ENCODE data around the gene NCKAP5L. TPM values are rescaled to one million over a fixed set of nuclear protein-coding genes. Genes with fewer than 3 reads are reported as not detected.

Gene NCKAP5L
- total and polyA plus RNA-seq, 9 donors = 2.5 to 27.3 (median 21.1) TPM

GRCh38 chr12:49806321-49806813, 21.8 kb downstream of the NCKAP5L start:
- Histone ChIP-seq H3K27me3 (no peaks in the 10 kb centered on the region), H3K4me3 (no peak overlapping the region), H3K27ac (no peak overlapping the region), H3K9me3 (no peaks in the 10 kb centered on the region), H3K4me1 (ENCODE audit: insufficient read depth) (peaks cover 18% of the 10 kb centered on the region), H3K36me3 (no peaks in the 10 kb centered on the region)
- intact Hi-C loops (cut with DNase I) = no loop called here
- 78 to 82% (median 80%) methylated on average over 7 of the region's 7 CpGs for WGBS, 3 donors
- peak in 1 of 5 donors; percentile 13 for DNase-seq
- TF ChIP-seq EP300 (IDR thresholded peaks at IDR 0.05) = no peak
- no peak for TF ChIP-seq CTCF (IDR thresholded peaks at IDR 0.05)
- TF ChIP-seq POLR2A (IDR thresholded peaks at IDR 0.05) = no peak

DNA sequence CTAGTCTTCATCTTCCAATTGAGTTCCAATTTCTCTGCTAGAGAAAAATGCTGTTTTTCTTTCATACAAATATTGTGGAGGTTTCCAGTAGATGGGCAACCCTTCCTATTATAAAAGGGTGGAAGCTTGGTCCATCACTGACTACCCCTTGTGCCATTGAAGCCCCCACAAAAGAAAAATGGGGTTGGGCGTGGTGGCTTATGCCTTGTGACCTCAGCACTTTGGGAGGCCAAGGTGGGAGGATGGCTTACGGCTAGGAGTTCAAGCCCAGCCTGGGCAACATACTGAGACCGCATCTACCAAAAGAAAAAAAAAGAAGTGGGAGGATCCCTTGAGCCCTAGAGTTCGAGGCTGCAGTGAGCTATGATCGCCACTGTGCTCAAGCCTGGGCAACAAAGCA, 22.8 kb downstream of the NCKAP5L start:
- DNase-seq = peak in 2 of 5 donors; percentile 1 to 5
- intact Hi-C loops (cut with DNase I) = no loop called here
- H3K4me3 ChIP-seq = no peak overlapping the region
- H3K36me3 ChIP-seq = no peaks in the 10 kb centered on the region
- TF ChIP-seq EP300 (IDR thresholded peaks at IDR 0.05) (no peak), POLR2A (IDR thresholded peaks at IDR 0.05) (no peak), CTCF (IDR thresholded peaks at IDR 0.05) (no peak)
- H3K9me3 ChIP-seq = no peaks in the 10 kb centered on the region
- H3K27me3 ChIP-seq = no peaks in the 10 kb centered on the region
- WGBS, 3 donors = 80 to 84% (median 83%) methylated on average over 5 of the region's 5 CpGs
- peaks cover 17% of the 10 kb centered on the region for H3K4me1 ChIP-seq (ENCODE audit: insufficient read depth)
- no peak overlapping the region for H3K27ac ChIP-seq

- no peak overlapping the region for H3K4me3 ChIP-seq
- peak in 1 of 5 donors; percentile 22 for DNase-seq
- WGBS, 3 donors = 86 to 94% (median 89%) methylated on average over 10 of the region's 10 CpGs
- no peaks in the 10 kb centered on the region for H3K36me3 ChIP-seq
- intact Hi-C loops (cut with DNase I) = no loop called here
- no peak overlapping the region for H3K27ac ChIP-seq
- TF ChIP-seq POLR2A (IDR thresholded peaks at IDR 0.05) (no peak), CTCF (IDR thresholded peaks at IDR 0.05) (no peak), EP300 (IDR thresholded peaks at IDR 0.05) (no peak)
- H3K4me1 ChIP-seq (ENCODE audit: insufficient read depth) = peaks cover 12% of the 10 kb centered on the region
- no peaks in the 10 kb centered on the region for H3K9me3 ChIP-seq
- H3K27me3 ChIP-seq = no peaks in the 10 kb centered on the region
Measured at GRCh38 chr12:49804821-49805220, 23.4 kb downstream of the NCKAP5L start.

- H3K27ac ChIP-seq = no peak overlapping the region
- no peaks in the 10 kb centered on the region for H3K9me3 ChIP-seq
- H3K27me3 ChIP-seq = no peaks in the 10 kb centered on the region
- TF ChIP-seq POLR2A (IDR thresholded peaks at IDR 0.05) = no peak
- no peak for TF ChIP-seq EP300 (IDR thresholded peaks at IDR 0.05)
- WGBS, 3 donors = 73 to 86% (median 73%) methylated on average over 12 of the region's 12 CpGs
- peaks cover 3% of the 10 kb centered on the region for H3K4me1 ChIP-seq (ENCODE audit: insufficient read depth)
- no peak overlapping the region for H3K4me3 ChIP-seq
- peak in 1 of 5 donors; percentile 17 for DNase-seq
- H3K36me3 ChIP-seq = no peaks in the 10 kb centered on the region
- intact Hi-C loops (cut with DNase I) = no loop called here
Measured at GRCh38 chr12:49803693-49804450, 24.3 kb downstream of the NCKAP5L start.

Data from ovary (tissue), 9 donors.